ENCODE results near the gene YTHDF1.
"Not testable (repeated sequence)": the region's sequence is repeated elsewhere in the genome, so short reads cannot be mapped to it uniquely, and the experiment has no call there.

Gene YTHDF1

DNA sequence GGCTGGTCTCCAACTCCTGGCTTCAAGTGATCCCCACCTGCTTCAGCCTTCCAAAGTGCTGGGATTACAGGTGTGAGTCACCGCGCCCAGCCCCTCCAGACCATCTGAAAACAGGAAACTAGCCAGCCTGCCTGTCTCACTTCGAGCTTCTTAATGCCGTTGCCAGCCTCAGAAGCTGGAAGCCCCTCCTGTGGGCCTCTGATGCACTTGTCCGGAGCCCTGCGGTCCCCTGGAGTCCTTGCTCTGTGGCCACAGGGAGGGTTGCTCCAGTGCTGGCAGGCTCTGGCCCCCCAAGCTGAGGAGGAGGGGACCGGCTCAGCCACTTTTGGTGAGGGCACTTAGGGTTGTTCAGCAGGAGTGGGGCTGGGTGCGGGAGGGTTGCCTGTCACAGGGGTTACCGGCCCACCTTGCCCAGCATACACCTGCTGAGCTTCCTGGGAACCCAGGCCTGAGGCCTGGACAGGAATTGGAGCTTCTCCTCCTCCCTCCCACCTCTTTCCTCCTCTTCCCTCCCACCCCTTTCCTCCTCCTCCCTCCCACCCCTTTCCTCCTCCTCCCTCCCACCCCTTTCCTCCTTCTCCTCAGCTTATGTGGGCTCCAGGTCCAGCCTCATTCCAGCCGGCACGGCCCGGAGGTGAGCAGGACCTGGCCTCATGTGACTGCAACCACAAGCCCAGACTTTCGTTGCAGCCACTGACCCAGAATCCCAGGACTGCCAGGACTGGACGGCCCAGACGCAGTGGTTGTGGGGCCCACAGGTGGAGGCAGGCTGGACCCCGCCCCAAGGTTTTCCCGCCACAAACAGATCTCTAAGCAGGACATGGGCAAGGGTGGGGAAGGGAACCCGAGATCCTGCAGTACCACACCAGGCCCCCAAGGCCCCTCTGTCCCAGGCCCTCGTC, 10.4 kb upstream of the YTHDF1 start:
- DNase-seq, result no peak

GRCh38 chr20:63225082-63225454, 9.1 kb upstream of the YTHDF1 start:
- no peak for DNase-seq

DNA sequence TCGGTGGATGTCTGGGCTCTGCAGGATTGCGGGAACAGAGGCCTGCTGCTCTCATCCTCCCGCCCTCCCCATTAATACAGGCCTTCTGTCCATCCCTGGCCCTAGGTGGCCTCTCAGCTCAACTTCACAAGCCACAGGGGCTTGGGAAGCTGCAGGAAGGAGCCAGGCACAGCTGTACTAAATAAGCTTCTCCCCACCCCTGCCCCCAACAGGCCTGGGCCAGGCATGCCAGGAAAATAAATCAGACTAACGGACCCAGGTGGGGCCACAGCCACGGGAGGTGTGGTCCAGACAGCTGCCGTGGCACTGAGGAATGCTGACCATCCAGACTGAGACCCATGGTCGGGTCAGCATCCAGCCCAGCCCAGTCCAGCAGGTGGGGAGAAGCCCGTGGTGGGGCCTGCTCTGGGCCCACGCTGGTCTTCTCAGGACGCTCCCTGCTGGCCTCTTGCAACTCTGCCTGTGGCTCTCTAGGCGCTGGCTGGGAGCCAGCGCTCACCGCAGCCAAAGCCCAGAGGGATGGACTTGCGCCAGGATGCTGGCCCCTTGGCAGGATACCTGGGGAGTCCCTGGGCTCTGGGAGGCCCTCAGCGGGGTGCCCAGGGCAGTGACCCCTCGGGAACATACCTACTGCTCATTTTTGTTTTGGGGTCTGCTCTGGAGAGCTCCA, 8.6 kb upstream of the YTHDF1 start:
- DNase-seq, result no peak

GRCh38 chr20:63223826-63224207, 7.9 kb upstream of the YTHDF1 start:
- DNase-seq, result no peak

DNA sequence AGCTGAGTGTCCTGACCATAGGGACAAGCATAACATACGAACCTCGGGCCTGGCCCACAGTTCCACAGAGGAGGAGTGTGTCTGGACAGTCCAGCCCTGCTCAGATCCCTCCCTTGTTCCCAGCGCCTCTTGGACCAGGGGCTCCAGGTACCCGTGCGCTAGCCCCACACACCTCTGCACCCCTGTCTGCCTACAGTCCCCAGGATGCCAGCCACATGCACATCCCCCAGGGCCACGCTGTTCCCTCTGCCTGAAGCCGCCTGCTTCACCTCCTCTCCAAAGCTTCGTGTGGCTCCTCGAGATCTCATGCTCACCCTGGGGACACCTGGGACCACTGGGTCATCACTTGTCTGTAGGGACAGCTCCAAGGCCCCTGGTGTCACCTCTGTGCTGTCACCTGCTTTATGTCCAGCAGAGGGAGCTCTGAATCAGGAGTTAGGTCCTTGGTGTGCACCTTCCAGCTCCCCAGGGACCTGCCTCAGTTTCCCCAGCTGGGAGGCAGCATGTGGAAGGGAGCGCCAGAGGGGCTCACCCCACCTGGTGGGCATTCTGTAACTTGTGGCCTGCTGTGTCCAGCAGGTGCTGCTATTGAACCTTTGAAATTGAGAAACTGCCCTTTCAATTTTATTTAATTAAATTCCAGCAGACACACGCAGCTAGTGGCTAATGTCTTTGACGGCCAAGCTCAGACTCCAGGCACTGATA, 7.3 kb upstream of the YTHDF1 start:
- DNase-seq, result peak in 1 of 2 donors; percentile 60

GRCh38 chr20:63222541-63222940, 6.6 kb upstream of the YTHDF1 start:
- DNase-seq, result no peak

DNA sequence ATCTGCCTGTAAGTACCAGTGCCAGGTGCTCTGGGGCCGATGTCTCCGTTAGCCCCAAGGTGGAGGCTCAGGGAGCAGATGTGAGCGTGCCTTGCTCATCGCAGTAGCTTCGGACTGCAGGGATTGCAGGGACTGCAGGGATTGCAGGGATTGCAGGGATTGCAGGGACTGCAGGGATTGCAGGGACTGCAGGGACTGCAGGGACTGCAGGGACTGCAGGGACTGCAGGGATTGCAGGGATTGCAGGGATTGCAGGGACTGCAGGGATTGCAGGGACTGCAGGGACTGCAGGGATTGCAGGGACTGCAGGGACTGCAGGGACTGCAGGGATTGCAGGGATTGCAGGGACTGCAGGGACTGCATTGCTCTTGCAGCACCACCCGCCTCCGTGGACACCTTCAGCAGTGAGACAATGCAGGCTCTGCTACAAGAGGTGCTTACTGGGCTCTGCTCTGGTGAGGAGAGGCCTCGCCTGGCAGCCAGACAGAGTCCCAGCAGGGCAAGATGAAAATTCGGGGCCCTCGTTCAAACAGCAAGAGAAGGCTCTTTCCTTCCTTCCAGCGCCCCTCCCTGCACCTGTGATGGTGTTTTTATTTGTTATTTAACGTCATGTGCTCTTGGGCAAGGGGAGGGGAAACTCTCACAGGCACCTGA, 5.6 kb upstream of the YTHDF1 start:
- not testable (repeated sequence) for DNase-seq

- no peak for DNase-seq
Measured at GRCh38 chr20:63220696-63221399, 4.9 kb upstream of the YTHDF1 start.

- DNase-seq, result no peak
Measured at GRCh38 chr20:63219866-63220521, 4.1 kb upstream of the YTHDF1 start.

GRCh38 chr20:63219447-63219821, 3.5 kb upstream of the YTHDF1 start:
- no peak for DNase-seq

DNA sequence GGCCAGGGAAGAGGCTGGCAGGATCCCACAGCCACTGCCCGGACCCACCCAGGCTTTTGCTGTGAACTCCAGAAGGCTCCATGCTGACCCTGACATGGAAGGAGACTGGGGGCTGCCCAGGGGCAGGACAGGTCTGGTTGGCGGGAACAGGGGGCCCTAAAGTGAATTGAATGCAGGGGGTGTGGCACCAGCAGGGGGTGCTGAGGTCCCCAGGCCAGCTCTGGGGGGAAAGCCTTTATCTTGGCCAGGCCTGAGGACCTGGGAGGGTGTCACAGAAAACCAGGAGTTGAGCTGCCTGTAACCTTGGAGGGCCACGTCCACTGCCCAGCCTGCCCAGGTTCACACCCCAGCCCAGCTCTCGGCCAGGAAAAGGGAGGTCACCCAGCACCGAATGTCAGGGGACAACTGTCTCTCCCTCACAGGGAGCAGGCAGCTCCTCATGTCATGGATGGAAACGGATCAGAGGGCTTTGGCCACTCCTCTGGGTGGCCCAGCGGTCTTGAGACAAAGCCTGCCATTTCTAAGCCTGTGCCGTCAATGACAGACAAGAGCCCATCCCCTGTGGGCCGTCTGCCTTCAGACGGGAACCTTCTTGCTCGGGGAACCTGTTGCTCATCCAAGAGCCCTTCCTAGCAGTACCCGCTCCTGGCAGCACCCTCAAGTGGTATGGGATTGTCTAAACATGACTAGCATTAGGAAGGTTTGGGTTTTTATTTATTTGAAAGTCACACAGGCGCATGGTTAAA, 2.9 kb upstream of the YTHDF1 start:
- no peak for DNase-seq

- no peak for DNase-seq
Measured at GRCh38 chr20:63217706-63218105, 1.8 kb upstream of the YTHDF1 start.

- no peak for DNase-seq
Measured at GRCh38 chr20:63216849-63217471, 1.0 kb upstream of the YTHDF1 start.

- DNase-seq, result peak in 1 of 2 donors; percentile 19
Measured at GRCh38 chr20:63215101-63216040, 560 bp downstream of the YTHDF1 start.

DNA sequence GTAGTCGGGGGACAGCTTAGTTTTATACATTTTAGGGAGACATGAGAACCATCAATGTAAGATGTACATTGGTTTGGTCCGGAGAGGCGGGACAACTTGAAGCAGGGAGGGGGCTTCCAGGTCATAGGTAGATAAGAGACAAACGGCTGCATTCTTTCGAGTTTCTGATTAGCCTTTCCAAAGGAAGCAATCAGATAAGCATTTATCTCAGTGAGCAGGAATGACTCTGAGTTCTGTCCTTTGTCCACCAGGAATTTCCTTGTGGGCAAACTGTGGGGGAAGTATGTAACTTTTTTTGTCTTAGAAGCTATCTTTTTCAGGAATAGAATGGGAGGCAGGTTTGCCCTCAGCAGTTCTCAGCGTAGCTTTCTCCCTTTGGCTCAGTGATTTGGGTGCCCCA, 1.4 kb downstream of the YTHDF1 start:
- no peak for DNase-seq

DNA sequence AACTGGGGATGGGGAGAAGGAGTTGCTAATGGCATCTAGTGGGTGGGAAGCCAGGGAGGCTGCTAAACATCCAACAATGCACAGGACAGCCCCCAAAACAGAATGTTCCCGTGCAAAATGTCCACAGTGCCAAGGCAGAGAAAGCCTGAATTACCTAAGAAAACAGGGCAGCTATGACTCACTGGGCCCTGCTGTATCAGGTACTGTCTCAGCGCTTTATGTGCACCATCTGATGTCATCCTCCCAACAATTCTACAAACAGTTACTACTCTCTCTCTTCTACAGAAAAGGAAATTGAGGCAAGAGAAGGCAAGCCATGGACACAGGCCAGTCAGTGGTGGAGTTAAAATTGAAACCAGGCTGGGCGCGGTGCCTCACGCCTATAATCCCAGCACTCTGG, 3.1 kb downstream of the YTHDF1 start:
- no peak for DNase-seq

DNA sequence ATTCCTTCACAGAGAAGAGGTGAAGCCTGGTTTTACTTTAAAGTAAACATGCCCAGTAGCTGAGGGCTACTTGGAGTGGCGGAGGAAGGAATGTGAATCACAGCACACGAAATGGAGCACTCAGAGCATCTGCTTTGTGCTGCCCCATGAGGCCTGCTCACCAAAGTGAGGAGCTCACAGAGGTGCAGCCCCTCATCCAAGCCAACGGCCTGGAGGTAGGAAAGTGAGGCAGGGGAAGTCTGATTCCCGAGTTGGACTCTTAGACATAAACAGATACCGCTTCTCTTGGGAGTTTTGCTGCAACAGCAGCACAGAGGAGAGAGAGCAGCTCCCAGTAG, 3.6 kb downstream of the YTHDF1 start:
- no peak for DNase-seq

- no peak for DNase-seq
Measured at GRCh38 chr20:63210011-63210605, 5.8 kb downstream of the YTHDF1 start.

DNA sequence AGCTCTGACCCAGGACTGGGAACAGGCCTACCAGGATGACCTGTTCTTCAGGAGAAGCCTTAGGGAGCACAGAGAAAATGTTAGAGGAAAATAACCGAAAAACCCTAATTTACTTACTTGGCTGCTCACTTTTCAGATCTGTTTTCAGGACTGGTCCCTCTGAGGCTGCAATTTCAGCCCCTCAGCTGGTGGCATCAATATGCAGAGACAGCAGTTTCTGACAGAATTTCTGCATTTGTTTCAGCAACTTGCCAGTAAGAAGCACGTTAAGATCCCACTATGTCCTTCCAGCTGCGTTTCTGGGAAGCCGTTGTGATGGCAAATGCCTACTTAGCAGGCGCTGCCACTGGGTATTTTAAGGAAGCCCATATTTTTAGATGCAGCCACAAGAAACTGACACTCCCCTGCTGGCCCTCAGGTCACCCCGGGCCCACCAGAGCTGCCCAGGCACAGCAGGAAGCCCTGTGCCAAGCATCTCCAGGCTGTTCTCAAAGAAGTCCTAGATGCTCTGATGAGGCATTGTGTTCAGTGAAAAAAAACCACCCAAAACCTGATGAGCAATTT, 7.5 kb downstream of the YTHDF1 start:
- DNase-seq, result no peak

All from CD4-positive, alpha-beta T cell treated with Interferon alpha-2 for 1 hour (primary cell).